Motor neuron (in vitro differentiated cells): ENCODE results near the gene ZNF205. TPM values are rescaled to one million over a fixed set of nuclear protein-coding genes. Genes with fewer than 3 reads are reported as not detected.
"Not testable (repeated sequence)": the region's sequence is repeated elsewhere in the genome, so short reads cannot be mapped to it uniquely, and the experiment has no call there.

ENCODE experiments used
- ATAC-seq, 8 experiments: fragments of 200-7000 bp; cut with Tn5 transposase; replicated peaks in 6 of 8; 2 replicates each; pipeline ENCODE4 v1.8.0; 2021; ENCODE audit warnings: mild to moderate bottlenecking in 8 of 8, moderate library complexity in 8 of 8
- H3K27ac ChIP-seq, 2 donors: fragments of 250-450 bp; sonication (Bioruptor Pico); 2 replicates each; pipeline ENCODE4 v1.9.0; 2021; ENCODE audit warnings: antibody characterized with exemption in 2 of 2, mild to moderate bottlenecking in 2 of 2, moderate library complexity in 1 of 2
- H3K4me1 ChIP-seq, 2 donors: fragments of 250-450 bp; sonication (Bioruptor Pico); replicated peaks in 1 of 2; 2 replicates each; pipeline ENCODE4 v1.6.1; 2021; ENCODE audit warnings: antibody characterized with exemption in 2 of 2, mild to moderate bottlenecking in 2 of 2, moderate library complexity in 1 of 2
- H3K4me3 ChIP-seq, 5 donors: fragments of 250-450 bp; sonication (Bioruptor Pico); 2 replicates each; pipeline ENCODE4 v1.9.0; 2021; ENCODE audit warnings: antibody characterized with exemption in 5 of 5, mild to moderate bottlenecking in 5 of 5, moderate library complexity in 4 of 5
- WGBS, 10 experiments: fragments of 450-650 bp; shearing (Covaris generic); methylation state at CpG; one replicate each; pipeline ENCODE4 v1.0.0; 2022; 5-methylcytosine and 5-hydroxymethylcytosine counted together
- in situ Hi-C, 9 experiments: fragments of 400-800 bp; cut with MboI; loops; one replicate each; pipeline ENCODE4 v1.15.0; 2021; ENCODE audit warnings: low sequenced_read_pairs in 9 of 9, low pct_unique_long_range_greater_than_20kb in 2 of 9; ENCODE audit not compliant: unreplicated experiment in 9 of 9
- total RNA-seq, 8 experiments: library from RNA; unstranded; fragments of 300-600 nt; gene quantifications; 2 replicates each; pipeline versions ENCODE4 v1.2.3 to v1.2.4, GENCODE V29; 2022

ZNF205 gene
- total RNA-seq, 8 experiments from 2014 or later = 7.8 to 19.2 (median 14.9) TPM

GRCh38 chr16:3152991-3153368 is 40.6 kb downstream of the ZNF205 start:
- no peak overlapping the region for H3K27ac ChIP-seq
- H3K4me1 ChIP-seq = no peaks in the 10 kb centered on the region
- peak overlapping the region; percentile 39 to 51 (median 48) for H3K4me3 ChIP-seq
- in situ Hi-C loops = no loop called here
- no peak for ATAC-seq
- WGBS, 10 experiments = 0 to 32% (median 13%) methylated on average over 3 to 8 of the region's 8 CpGs; no CpG with 5 or more reads in 2 of the 10 experiments

GRCh38 chr16:3155181-3155580 is 42.8 kb downstream of the ZNF205 start:
- in situ Hi-C loops = no loop called here
- H3K4me3 ChIP-seq = no peak overlapping the region
- H3K4me1 ChIP-seq = no peaks in the 10 kb centered on the region
- no peak for ATAC-seq
- 0 to 100% (median 85%) methylated on average over 1 to 2 of the region's 2 CpGs; no CpG with 5 or more reads in 2 of the 10 experiments for WGBS, 10 experiments
- H3K27ac ChIP-seq = no peak overlapping the region

GRCh38 chr16:3155972-3156371 is 43.6 kb downstream of the ZNF205 start:
- ATAC-seq = no peak
- Histone ChIP-seq H3K4me3 (no peak overlapping the region), H3K27ac (no peak overlapping the region), H3K4me1 (no peaks in the 10 kb centered on the region)
- 80 to 100% (median 92%) methylated on average over 1 to 3 of the region's 3 CpGs; no CpG with 5 or more reads in 7 of the 10 experiments for WGBS, 10 experiments
- in situ Hi-C loops = no loop called here

GRCh38 chr16:3157229-3158025 is 45.0 kb downstream of the ZNF205 start:
- peak; percentile 7 to 55 (median 33) for ATAC-seq
- Histone ChIP-seq H3K27ac (no peak overlapping the region), H3K4me1 (no peaks in the 10 kb centered on the region), H3K4me3 (peak overlapping the region; percentile 6 to 51 (median 39))
- WGBS, 10 experiments = 0 to 4% (median 2%) methylated on average over 1 to 21 of the region's 59 CpGs; no CpG with 5 or more reads in 1 of the 10 experiments
- in situ Hi-C loops = no loop called here

GRCh38 chr16:3158026-3158509 is 45.7 kb downstream of the ZNF205 start:
- 0 to 10% (median 0%) methylated on average over 1 to 9 of the region's 27 CpGs; no CpG with 5 or more reads in 4 of the 10 experiments for WGBS, 10 experiments
- Histone ChIP-seq H3K4me1 (no peaks in the 10 kb centered on the region), H3K4me3 (peak overlapping the region; percentile 16 to 51 (median 39)), H3K27ac (no peak overlapping the region)
- in situ Hi-C loops = no loop called here
- ATAC-seq = peak in 6 of 8 experiments; percentile 9 to 42 (median 36)

GRCh38 chr16:3158510-3159314 is 46.3 kb downstream of the ZNF205 start:
- 0 to 19% (median 6%) methylated on average over 4 to 25 of the region's 70 CpGs for WGBS, 10 experiments
- peak; percentile 47 to 66 (median 54) for ATAC-seq
- in situ Hi-C loops = no loop called here
- H3K4me3 ChIP-seq = peak overlapping the region; percentile 16 to 51 (median 39)
- no peak overlapping the region for H3K27ac ChIP-seq
- H3K4me1 ChIP-seq = no peaks in the 10 kb centered on the region

GRCh38 chr16:3161235-3162018 is 49.0 kb downstream of the ZNF205 start:
- in situ Hi-C loops = no loop called here
- WGBS, 10 experiments = 30 to 94% (median 85%) methylated on average over 1 to 33 of the region's 36 CpGs; no CpG with 5 or more reads in 1 of the 10 experiments
- no peak for ATAC-seq
- H3K27ac ChIP-seq = no peak overlapping the region
- H3K4me1 ChIP-seq = no peaks in the 10 kb centered on the region
- no peak overlapping the region for H3K4me3 ChIP-seq

GRCh38 chr16:3164121-3164991 is 52.0 kb downstream of the ZNF205 start:
- H3K4me3 ChIP-seq = no peak overlapping the region
- in situ Hi-C loops = no loop called here
- ATAC-seq = no peak
- WGBS, 10 experiments = 55 to 100% (median 80%) methylated on average over 1 to 21 of the region's 37 CpGs; no CpG with 5 or more reads in 1 of the 10 experiments
- no peak overlapping the region for H3K27ac ChIP-seq
- H3K4me1 ChIP-seq = no peaks in the 10 kb centered on the region

GRCh38 chr16:3165111-3165822 is 52.9 kb downstream of the ZNF205 start:
- no peak overlapping the region for H3K4me3 ChIP-seq
- WGBS, 10 experiments = 69 to 100% (median 83%) methylated on average over 1 to 11 of the region's 12 CpGs; no CpG with 5 or more reads in 2 of the 10 experiments
- no peak overlapping the region for H3K27ac ChIP-seq
- ATAC-seq = peak in 2 of 8 experiments; percentile 22 to 26
- peaks cover 0 to 2% of the 10 kb centered on the region in 2 donors for H3K4me1 ChIP-seq
- in situ Hi-C loops = no loop called here

GRCh38 chr16:3166505-3166886 is 54.1 kb downstream of the ZNF205 start:
- 0% methylated on average over 1 of the region's 1 CpG; no CpG with 5 or more reads in 9 of the 10 experiments for WGBS, 10 experiments
- H3K27ac ChIP-seq = no peak overlapping the region
- H3K4me3 ChIP-seq = no peak overlapping the region
- ATAC-seq = peak in 1 of 8 experiments; percentile 15
- in situ Hi-C loops = no loop called here
- peaks cover 0 to 10% of the 10 kb centered on the region in 2 donors for H3K4me1 ChIP-seq

- H3K4me3 ChIP-seq, H3K4me1 ChIP-seq, in situ Hi-C loops, H3K27ac ChIP-seq, ATAC-seq: not testable (repeated sequence)
- 31 to 94% (median 80%) methylated on average over 1 to 6 of the region's 7 CpGs; no CpG with 5 or more reads in 1 of the 10 experiments for WGBS, 10 experiments
These were observed 56.3 kb downstream of the ZNF205 start for GRCh38 chr16:3168729-3169128.
